ENCODE measurements around the gene TRAPPC2.

DNA sequence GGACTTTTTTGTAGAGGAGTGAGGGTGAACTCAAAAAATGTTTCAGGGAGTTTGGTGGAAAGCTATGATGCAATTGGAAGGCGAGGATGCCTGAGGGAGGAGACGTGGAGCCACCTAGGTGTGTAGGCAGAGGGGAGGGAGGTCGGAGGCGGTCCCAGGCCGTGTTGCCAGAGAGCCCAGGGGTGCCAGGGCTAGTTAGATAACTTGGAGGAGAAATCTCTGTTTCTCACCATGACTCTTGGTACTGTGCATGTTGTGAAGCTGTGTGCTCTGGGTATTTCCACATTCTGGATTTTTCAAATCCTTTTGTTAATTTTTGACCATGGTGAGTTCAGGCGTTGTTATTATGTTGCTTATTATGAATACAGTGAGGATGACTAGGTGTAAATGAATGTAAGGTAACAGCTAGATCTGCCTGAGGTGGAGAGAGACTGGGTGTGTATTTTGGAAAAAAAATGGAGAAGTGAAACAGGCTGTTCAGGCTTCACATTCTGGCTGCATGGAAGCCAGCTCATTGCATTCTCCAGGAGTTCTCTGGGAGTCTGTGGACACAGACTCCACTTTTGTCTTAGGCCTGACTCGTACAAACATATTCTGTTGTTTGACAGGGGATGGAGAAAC, 41.0 kb downstream of the TRAPPC2 start:
- TF ChIP-seq, protein P1, sequence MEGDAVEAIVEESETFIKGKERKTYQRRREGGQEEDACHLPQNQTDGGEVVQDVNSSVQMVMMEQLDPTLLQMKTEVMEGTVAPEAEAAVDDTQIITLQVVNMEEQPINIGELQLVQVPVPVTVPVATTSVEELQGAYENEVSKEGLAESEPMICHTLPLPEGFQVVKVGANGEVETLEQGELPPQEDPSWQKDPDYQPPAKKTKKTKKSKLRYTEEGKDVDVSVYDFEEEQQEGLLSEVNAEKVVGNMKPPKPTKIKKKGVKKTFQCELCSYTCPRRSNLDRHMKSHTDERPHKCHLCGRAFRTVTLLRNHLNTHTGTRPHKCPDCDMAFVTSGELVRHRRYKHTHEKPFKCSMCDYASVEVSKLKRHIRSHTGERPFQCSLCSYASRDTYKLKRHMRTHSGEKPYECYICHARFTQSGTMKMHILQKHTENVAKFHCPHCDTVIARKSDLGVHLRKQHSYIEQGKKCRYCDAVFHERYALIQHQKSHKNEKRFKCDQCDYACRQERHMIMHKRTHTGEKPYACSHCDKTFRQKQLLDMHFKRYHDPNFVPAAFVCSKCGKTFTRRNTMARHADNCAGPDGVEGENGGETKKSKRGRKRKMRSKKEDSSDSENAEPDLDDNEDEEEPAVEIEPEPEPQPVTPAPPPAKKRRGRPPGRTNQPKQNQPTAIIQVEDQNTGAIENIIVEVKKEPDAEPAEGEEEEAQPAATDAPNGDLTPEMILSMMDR (IDR thresholded peaks at IDR 0.05) = no peak
- TF ChIP-seq TCF7L2 (IDR thresholded peaks at IDR 0.05; ENCODE audit: low read depth, low read length) = no peak
- TF ChIP-seq, protein P2, sequence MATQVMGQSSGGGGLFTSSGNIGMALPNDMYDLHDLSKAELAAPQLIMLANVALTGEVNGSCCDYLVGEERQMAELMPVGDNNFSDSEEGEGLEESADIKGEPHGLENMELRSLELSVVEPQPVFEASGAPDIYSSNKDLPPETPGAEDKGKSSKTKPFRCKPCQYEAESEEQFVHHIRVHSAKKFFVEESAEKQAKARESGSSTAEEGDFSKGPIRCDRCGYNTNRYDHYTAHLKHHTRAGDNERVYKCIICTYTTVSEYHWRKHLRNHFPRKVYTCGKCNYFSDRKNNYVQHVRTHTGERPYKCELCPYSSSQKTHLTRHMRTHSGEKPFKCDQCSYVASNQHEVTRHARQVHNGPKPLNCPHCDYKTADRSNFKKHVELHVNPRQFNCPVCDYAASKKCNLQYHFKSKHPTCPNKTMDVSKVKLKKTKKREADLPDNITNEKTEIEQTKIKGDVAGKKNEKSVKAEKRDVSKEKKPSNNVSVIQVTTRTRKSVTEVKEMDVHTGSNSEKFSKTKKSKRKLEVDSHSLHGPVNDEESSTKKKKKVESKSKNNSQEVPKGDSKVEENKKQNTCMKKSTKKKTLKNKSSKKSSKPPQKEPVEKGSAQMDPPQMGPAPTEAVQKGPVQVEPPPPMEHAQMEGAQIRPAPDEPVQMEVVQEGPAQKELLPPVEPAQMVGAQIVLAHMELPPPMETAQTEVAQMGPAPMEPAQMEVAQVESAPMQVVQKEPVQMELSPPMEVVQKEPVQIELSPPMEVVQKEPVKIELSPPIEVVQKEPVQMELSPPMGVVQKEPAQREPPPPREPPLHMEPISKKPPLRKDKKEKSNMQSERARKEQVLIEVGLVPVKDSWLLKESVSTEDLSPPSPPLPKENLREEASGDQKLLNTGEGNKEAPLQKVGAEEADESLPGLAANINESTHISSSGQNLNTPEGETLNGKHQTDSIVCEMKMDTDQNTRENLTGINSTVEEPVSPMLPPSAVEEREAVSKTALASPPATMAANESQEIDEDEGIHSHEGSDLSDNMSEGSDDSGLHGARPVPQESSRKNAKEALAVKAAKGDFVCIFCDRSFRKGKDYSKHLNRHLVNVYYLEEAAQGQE (IDR thresholded peaks at IDR 0.05; ENCODE audit: insufficient read depth in 1 of 2, low read depth in 2 of 2, low read length in 1 of 2) = no peak

All from Panc1 (cell line).